ENCODE measurements around the gene BCL2. TPM values are rescaled to one million over a fixed set of nuclear protein-coding genes. Genes with fewer than 3 reads are reported as not detected.
A peak's percentile ranks its signal among the peaks of the same experiment; 100 is the strongest.

BCL2 gene
- total RNA-seq, 1 experiment from 2014 or later, result 2.6 TPM

DNA sequence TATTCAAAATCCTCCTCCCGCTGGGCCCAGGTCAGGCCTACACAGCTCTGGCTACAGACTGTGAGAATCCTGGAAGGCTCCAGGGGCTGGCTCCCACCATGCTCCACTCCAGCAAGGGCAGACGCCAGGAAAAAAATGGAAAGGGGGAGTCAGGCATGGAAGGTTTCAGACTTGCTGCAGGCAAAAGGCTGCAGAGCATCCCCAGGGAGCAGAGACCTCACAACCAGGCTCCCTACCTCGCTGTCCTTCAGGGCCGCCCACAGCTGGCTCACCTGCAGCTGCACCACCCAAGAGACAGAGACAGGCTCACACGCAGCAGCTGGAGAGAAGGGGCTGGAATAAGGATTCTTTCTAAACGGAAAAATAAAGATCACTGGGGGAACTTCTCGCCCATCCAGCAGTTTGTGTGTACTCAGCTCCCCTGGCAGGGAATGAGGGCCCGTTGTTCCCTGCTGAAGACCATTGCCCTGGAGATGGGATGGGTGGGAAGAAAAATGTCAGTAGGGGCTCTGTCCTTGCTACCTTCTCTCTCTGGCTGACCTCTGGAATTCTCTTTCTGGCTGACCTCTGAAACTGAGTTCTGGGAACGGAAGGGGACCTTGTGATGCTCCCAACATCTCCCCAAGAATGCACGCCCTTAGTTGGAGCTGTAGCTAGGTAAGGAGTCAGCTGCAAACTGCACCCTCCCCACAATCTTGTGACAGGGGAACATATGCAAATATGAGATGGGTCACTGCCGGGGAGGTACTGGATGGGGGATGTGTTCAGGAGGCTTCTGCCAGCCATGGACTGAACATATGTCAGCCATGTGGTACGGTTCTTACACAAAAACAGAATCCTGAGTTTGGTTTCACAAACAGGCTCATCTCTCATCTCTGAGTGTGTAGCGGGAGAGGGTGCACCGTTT, 34.5 kb downstream of the BCL2 start:
- POLR2A ChIA-PET, result no interaction called here
- Mint-ChIP-seq H3K4me3 (no peak overlapping the region), H3K4me1 (peaks cover 3% of the 10 kb centered on the region), H3K36me3 (no peaks in the 10 kb centered on the region), H3K9me3 (no peaks in the 10 kb centered on the region), H3K27ac (no peak overlapping the region), H3K27me3 (ENCODE audit: low read depth) (no peaks in the 10 kb centered on the region)
- ATAC-seq, result peak; percentile 48
- no peak for DNase-seq (ENCODE audit: low spot score)
- CTCF ChIA-PET, result interaction anchor here (0.7 kb wide), 1 partner anchor 698 kb away, joined by 3 read pairs; no protein-coding TSS in a partner anchor
- TF ChIP-seq FOXP4 (CRISPR knock-in tag; IDR thresholded peaks at IDR 0.05) (no peak), JUN (CRISPR knock-in tag; IDR thresholded peaks at IDR 0.05) (no peak), HMGA2 (CRISPR knock-in tag; IDR thresholded peaks at IDR 0.05) (no peak), USF2 (CRISPR knock-in tag; IDR thresholded peaks at IDR 0.05) (no peak), AFF4 (CRISPR knock-in tag; IDR thresholded peaks at IDR 0.05; ENCODE audit: borderline replicate concordance) (no peak), GABPB1 (CRISPR knock-in tag; IDR thresholded peaks at IDR 0.05) (no peak), NR2C2 (CRISPR knock-in tag; IDR thresholded peaks at IDR 0.05) (no peak), ESRRA (CRISPR knock-in tag; IDR thresholded peaks at IDR 0.05; ENCODE audit: borderline replicate concordance) (no peak), NFE2L1 (CRISPR knock-in tag; IDR thresholded peaks at IDR 0.05) (no peak)
- TF ChIP-seq, protein P1, sequence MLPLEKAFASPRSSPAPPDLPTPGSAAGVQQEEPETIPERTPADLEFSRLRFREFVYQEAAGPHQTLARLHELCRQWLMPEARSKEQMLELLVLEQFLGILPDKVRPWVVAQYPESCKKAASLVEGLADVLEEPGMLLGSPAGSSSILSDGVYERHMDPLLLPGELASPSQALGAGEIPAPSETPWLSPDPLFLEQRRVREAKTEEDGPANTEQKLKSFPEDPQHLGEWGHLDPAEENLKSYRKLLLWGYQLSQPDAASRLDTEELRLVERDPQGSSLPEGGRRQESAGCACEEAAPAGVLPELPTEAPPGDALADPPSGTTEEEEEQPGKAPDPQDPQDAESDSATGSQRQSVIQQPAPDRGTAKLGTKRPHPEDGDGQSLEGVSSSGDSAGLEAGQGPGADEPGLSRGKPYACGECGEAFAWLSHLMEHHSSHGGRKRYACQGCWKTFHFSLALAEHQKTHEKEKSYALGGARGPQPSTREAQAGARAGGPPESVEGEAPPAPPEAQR (CRISPR knock-in tag; IDR thresholded peaks at IDR 0.05), result no peak
- TF ChIP-seq, protein P2, sequence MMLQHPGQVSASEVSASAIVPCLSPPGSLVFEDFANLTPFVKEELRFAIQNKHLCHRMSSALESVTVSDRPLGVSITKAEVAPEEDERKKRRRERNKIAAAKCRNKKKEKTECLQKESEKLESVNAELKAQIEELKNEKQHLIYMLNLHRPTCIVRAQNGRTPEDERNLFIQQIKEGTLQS (CRISPR knock-in tag; conservative IDR thresholded peaks at IDR 0.05), result no peak

DNA sequence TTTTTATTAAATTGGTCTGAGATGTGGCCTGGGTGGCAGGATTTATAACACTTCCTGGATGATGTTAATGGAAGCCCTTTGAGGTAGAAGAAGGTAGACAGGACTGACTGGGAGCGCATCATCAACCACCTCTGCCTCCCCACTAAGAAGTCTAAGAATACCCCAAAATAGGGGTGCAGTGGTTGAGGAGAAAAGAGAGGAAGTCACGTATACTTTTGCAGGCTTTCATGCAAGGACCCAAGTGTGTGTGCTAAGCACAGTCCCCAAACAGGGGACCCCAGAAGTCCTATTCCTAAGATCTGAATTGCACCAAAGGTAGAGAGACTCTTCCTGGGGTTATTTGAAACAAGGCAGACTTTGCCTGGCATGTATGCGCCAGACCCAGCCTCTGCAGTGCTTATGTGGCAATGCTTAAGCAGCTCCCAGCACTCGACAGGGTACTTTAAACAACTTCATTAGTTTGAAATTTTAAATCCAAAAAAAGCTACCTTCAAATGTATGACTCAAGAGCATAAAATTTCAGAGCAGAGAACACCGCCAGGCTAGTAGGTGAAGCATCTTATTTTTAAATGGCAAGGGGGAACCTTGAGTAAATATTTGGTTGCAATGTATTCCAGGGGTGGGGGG, 35.3 kb downstream of the BCL2 start:
- no peak for DNase-seq (ENCODE audit: low spot score)
- no peak overlapping the region for H3K4me3 Mint-ChIP-seq
- POLR2A ChIA-PET, result no interaction called here
- no peak overlapping the region for H3K27ac Mint-ChIP-seq
- CTCF ChIA-PET, result interaction anchor here (0.7 to 1.5 kb wide), 2 partner anchors 34 to 697 kb away, joined by 3 read pairs; no protein-coding TSS in a partner anchor
- ATAC-seq, result no peak
- H3K36me3 Mint-ChIP-seq, result no peaks in the 10 kb centered on the region
- H3K4me1 Mint-ChIP-seq, result no peaks in the 10 kb centered on the region
- no peaks in the 10 kb centered on the region for H3K27me3 Mint-ChIP-seq (ENCODE audit: low read depth)
- no peaks in the 10 kb centered on the region for H3K9me3 Mint-ChIP-seq
- TF ChIP-seq, protein P3, sequence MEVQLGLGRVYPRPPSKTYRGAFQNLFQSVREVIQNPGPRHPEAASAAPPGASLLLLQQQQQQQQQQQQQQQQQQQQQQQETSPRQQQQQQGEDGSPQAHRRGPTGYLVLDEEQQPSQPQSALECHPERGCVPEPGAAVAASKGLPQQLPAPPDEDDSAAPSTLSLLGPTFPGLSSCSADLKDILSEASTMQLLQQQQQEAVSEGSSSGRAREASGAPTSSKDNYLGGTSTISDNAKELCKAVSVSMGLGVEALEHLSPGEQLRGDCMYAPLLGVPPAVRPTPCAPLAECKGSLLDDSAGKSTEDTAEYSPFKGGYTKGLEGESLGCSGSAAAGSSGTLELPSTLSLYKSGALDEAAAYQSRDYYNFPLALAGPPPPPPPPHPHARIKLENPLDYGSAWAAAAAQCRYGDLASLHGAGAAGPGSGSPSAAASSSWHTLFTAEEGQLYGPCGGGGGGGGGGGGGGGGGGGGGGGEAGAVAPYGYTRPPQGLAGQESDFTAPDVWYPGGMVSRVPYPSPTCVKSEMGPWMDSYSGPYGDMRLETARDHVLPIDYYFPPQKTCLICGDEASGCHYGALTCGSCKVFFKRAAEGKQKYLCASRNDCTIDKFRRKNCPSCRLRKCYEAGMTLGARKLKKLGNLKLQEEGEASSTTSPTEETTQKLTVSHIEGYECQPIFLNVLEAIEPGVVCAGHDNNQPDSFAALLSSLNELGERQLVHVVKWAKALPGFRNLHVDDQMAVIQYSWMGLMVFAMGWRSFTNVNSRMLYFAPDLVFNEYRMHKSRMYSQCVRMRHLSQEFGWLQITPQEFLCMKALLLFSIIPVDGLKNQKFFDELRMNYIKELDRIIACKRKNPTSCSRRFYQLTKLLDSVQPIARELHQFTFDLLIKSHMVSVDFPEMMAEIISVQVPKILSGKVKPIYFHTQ (CRISPR knock-in tag; IDR thresholded peaks at IDR 0.05), result no peak
- no peak for TF ChIP-seq IRF2 (CRISPR knock-in tag; IDR thresholded peaks at IDR 0.05; ENCODE audit: borderline replicate concordance, low read depth)
- no peak for TF ChIP-seq JAZF1 (CRISPR knock-in tag; IDR thresholded peaks at IDR 0.05)
- TF ChIP-seq, protein P2 (CRISPR knock-in tag; conservative IDR thresholded peaks at IDR 0.05), result no peak
- TF ChIP-seq GRHL2 (CRISPR knock-in tag; IDR thresholded peaks at IDR 0.05; ENCODE audit: insufficient replicate concordance, severe bottlenecking), result no peak
- TF ChIP-seq ZNF423 (CRISPR knock-in tag; IDR thresholded peaks at IDR 0.05), result no peak
- no peak for TF ChIP-seq TCF7 (CRISPR knock-in tag; IDR thresholded peaks at IDR 0.05; ENCODE audit: low read depth)
- TF ChIP-seq, protein P4, sequence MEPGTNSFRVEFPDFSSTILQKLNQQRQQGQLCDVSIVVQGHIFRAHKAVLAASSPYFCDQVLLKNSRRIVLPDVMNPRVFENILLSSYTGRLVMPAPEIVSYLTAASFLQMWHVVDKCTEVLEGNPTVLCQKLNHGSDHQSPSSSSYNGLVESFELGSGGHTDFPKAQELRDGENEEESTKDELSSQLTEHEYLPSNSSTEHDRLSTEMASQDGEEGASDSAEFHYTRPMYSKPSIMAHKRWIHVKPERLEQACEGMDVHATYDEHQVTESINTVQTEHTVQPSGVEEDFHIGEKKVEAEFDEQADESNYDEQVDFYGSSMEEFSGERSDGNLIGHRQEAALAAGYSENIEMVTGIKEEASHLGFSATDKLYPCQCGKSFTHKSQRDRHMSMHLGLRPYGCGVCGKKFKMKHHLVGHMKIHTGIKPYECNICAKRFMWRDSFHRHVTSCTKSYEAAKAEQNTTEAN (CRISPR knock-in tag; IDR thresholded peaks at IDR 0.05), result no peak
